HCT116 (cell line): ENCODE results near the gene BUB3. TPM values are rescaled to one million over a fixed set of nuclear protein-coding genes. Genes with fewer than 3 reads are reported as not detected.

Experiments
- ATAC-seq: fragments of 200-7000 bp; cut with Tn5 transposase; 2 replicates; pipeline ENCODE4 v1.9.1; 2020; ENCODE audit warnings: mild to moderate bottlenecking, moderate library complexity
- BruUV-seq: library from RNA; stranded (reverse); fragments of 400-500 nt; replicated peaks from 2 replicates; lab custom pipeline; 2021; lab: Mats Ljungman, UMichigan
- CTCF ChIA-PET: fragments of 300-600 bp; sonication (Branson Sonifier 250); formaldehyde crosslinking; loops from one replicate; lab custom pipeline; 2021; ENCODE audit warnings: antibody characterized with exemption; lab: Charles Lee
- POLR2A ChIA-PET: fragments of 300-600, 350-600 bp; sonication (Branson Sonifier 250); formaldehyde crosslinking; loops from one replicate; lab custom pipeline; 2021; ENCODE audit warnings: antibody characterized with exemption; lab: Charles Lee
- RAD21 ChIA-PET, 2 experiments: fragments of 300-600 bp; sonication (Branson Sonifier 250); formaldehyde crosslinking; loops; one replicate each; lab custom pipeline; 2023; ENCODE audit warnings: low total read pairs in 2 of 2; ENCODE audit not compliant: uncharacterized antibody in 2 of 2, unreplicated experiment in 2 of 2, low non-redundant PET in 1 of 2; lab: Charles Lee
- DNase-seq: peaks from one replicate; pipeline ENCODE4 v3.0.0-alpha.2; 2010; ENCODE audit warnings: low read depth, low spot score
- H2AFZ ChIP-seq: fragments of 200-600 bp; shearing (Covaris generic), sonication (generic); 2 replicates; pipeline ENCODE4 v1.6.1; 2017; ENCODE audit warnings: low read depth, mixed run types, mixed read lengths, antibody characterized with exemption, low read length; ENCODE audit not compliant: poor library complexity, severe bottlenecking
- H3K27ac ChIP-seq: 2 replicates; pipeline ENCODE4 v1.5.1; 2012; ENCODE audit warnings: low read depth, low read length
- H3K27me3 ChIP-seq: fragments of 200-600 bp; sonication (generic); 2 replicates; pipeline ENCODE4 v1.6.1; 2016; ENCODE audit warnings: mixed run types, low read length, mixed read lengths; ENCODE audit not compliant: insufficient read depth
- H3K36me3 ChIP-seq, 2 experiments: fragments of 200-500 bp in 1 of 2; fragments of 200-600 bp in 1 of 2; sonication (Bioruptor generic) in 1 of 2; sonication (generic) in 1 of 2; 2 replicates each; pipeline versions ENCODE4 v1.5.1 to v1.6.1; 2014 to 2016; ENCODE audit warnings: low read length in 2 of 2, inconsistent platforms in 1 of 2, mixed read lengths in 1 of 2, mixed run types in 1 of 2; ENCODE audit not compliant: insufficient read depth in 2 of 2, control insufficient read depth in 1 of 2
- H3K4me1 ChIP-seq, 2 experiments: fragments of 200-600 bp in 1 of 2; sonication (generic) in 1 of 2; 2 replicates each; pipeline versions ENCODE4 v1.5.1 to v1.6.1; 2012 to 2017; ENCODE audit warnings: low read length in 2 of 2, inconsistent platforms in 1 of 2, mild to moderate bottlenecking in 1 of 2, mixed read lengths in 1 of 2, mixed run types in 1 of 2, moderate library complexity in 1 of 2; ENCODE audit not compliant: insufficient read depth in 2 of 2, control insufficient read depth in 1 of 2
- H3K4me2 ChIP-seq: fragments of 200-600 bp; sonication (generic); 2 replicates; pipeline ENCODE4 v1.6.1; 2017; ENCODE audit warnings: mixed run types, low read length, mixed read lengths
- H3K4me3 ChIP-seq, 2 experiments: fragments of 200-600 bp in 1 of 2; sonication (generic) in 1 of 2; replicated peaks in 1 of 2; 2 replicates each; pipeline ENCODE4 v1.5.1; 2011 to 2016; ENCODE audit warnings: low read length in 2 of 2, control low read depth in 1 of 2, low read depth in 1 of 2, mild to moderate bottlenecking in 1 of 2, mixed read lengths in 1 of 2, mixed run types in 1 of 2
- H3K79me2 ChIP-seq: fragments of 200-600 bp; sonication (generic); 2 replicates; pipeline ENCODE4 v1.6.1; 2017; ENCODE audit warnings: mild to moderate bottlenecking, mixed run types, low read length, moderate library complexity, mixed read lengths; ENCODE audit not compliant: insufficient read depth
- H3K9ac ChIP-seq: fragments of 200-600 bp; sonication (generic); 2 replicates; pipeline ENCODE4 v1.6.1; 2016; ENCODE audit warnings: low read length, mixed read lengths
- H3K9me2 ChIP-seq: fragments of 200-600 bp; sonication (generic), shearing (Covaris generic); 2 replicates; pipeline ENCODE4 v1.6.1; 2017; ENCODE audit warnings: mixed run types, mild to moderate bottlenecking, moderate library complexity; ENCODE audit not compliant: insufficient read depth
- H3K9me3 ChIP-seq, 2 experiments: fragments of 200-500 bp in 1 of 2; fragments of 200-600 bp in 1 of 2; sonication (Bioruptor generic) in 1 of 2; sonication (generic) in 1 of 2; 2 replicates each; pipeline ENCODE4 v1.6.1; 2014 to 2017; ENCODE audit warnings: low read length in 2 of 2, mixed read lengths in 2 of 2, inconsistent platforms in 1 of 2, low read depth in 1 of 2, mild to moderate bottlenecking in 1 of 2, mixed run types in 1 of 2, moderate library complexity in 1 of 2; ENCODE audit not compliant: control insufficient read depth in 1 of 2, insufficient read depth in 1 of 2
- H4K20me1 ChIP-seq: fragments of 200-600 bp; sonication (generic), shearing (Covaris generic); 2 replicates; pipeline ENCODE4 v1.6.1; 2017; ENCODE audit warnings: mixed run types, mild to moderate bottlenecking, moderate library complexity; ENCODE audit not compliant: insufficient read depth
- ATF3 ChIP-seq: IDR thresholded peaks from 2 replicates; pipeline ENCODE4 v1.6.1; 2012
- CBX3 ChIP-seq: IDR thresholded peaks from 2 replicates; pipeline ENCODE4 v1.6.1; 2012; ENCODE audit warnings: low read depth
- CTCF ChIP-seq, 3 experiments: fragments of 200-600 bp in 1 of 3; sonication (generic) in 1 of 3; IDR thresholded peaks in 2 of 3; conservative IDR thresholded peaks in 1 of 3; 2 replicates each; pipeline ENCODE4 v1.5.1; 2012 to 2017; ENCODE audit warnings: low read depth in 2 of 3, low read length in 2 of 3, antibody characterized with exemption in 1 of 3, borderline replicate concordance in 1 of 3, control low read depth in 1 of 3, mild to moderate bottlenecking in 1 of 3, mixed read lengths in 1 of 3, mixed run types in 1 of 3, moderate library complexity in 1 of 3; ENCODE audit not compliant: insufficient read depth in 1 of 3
- JUND ChIP-seq: IDR thresholded peaks from 2 replicates; pipeline ENCODE4 v1.6.1; 2012
- ZBTB33 ChIP-seq: IDR thresholded peaks from 2 replicates; pipeline ENCODE4 v1.6.1; 2011; ENCODE audit warnings: mild to moderate bottlenecking, low read length, moderate library complexity; ENCODE audit not compliant: insufficient replicate concordance; ENCODE audit errors: extremely low read depth
- intact Hi-C: fragments of 100-400 bp; cut with micrococcal nuclease; formaldehyde crosslinking; loops from 2 replicates; pipeline ENCODE4 v1.10.0; 2022
- total RNA-seq: library from RNA; stranded (reverse); gene quantifications from one replicate; pipeline ENCODE4 v1.2.1, GENCODE V29; 2021; ENCODE audit not compliant: unreplicated experiment

Gene BUB3
- total RNA-seq, 1 experiment from 2014 or later, result 271 TPM

GRCh38 chr10:123145542-123146012 is 8.6 kb upstream of the BUB3 start:
- H3K79me2 ChIP-seq, result no peaks in the 10 kb centered on the region
- no peaks in the 10 kb centered on the region for H3K9me2 ChIP-seq
- H3K27ac ChIP-seq, result no peak overlapping the region
- H3K4me3 ChIP-seq, result no peak overlapping the region
- DNase-seq, result no peak
- no peaks in the 10 kb centered on the region for H4K20me1 ChIP-seq
- H3K9me3 ChIP-seq, result no peaks in the 10 kb centered on the region
- TF ChIP-seq CTCF (IDR thresholded peaks at IDR 0.05 in 2 of 3, conservative IDR thresholded peaks at IDR 0.05 in 1 of 3; ENCODE audit: borderline replicate concordance in 1 of 3, insufficient read depth in 1 of 3, low read depth in 2 of 3, low read length in 2 of 3) (no peak), ZBTB33 (no peak), ATF3 (no peak), CBX3 (no peak), JUND (no peak)
- H3K4me2 ChIP-seq, result no peak overlapping the region
- CTCF ChIA-PET, result interaction anchor here (0.7 to 1.0 kb wide), 2 partner anchors 8 to 235 kb away, joined by 3 to 4 read pairs; partner anchors contain the start of gene BUB3
- POLR2A ChIA-PET, result interaction anchor here (0.7 to 1.7 kb wide), 2 partner anchors 8 to 419 kb away, joined by 3 to 6 read pairs; partner anchors contain the start of gene BUB3
- no peaks in the 10 kb centered on the region for H3K36me3 ChIP-seq
- no TSS peak for BruUV-seq
- no peak overlapping the region for H2AFZ ChIP-seq
- H3K4me1 ChIP-seq, result peaks cover 0 to 1% of the 10 kb centered on the region in 2 experiments; a peak in 1 of 4 replicates
- RAD21 ChIA-PET, result no interaction called here
- no peak for ATAC-seq
- no peak overlapping the region for H3K9ac ChIP-seq
- no peaks in the 10 kb centered on the region for H3K27me3 ChIP-seq
- intact Hi-C loops, result no loop called here
